Ascending aorta (tissue), 2 donors: ENCODE data around the gene HOXD12. TPM values are rescaled to one million over a fixed set of nuclear protein-coding genes. Genes with fewer than 3 reads are reported as not detected.

ENCODE experiments used
- DNase-seq, 2 donors: peaks; one replicate each; pipeline ENCODE4 v3.0.0-alpha.2; 2019; ENCODE audit warnings: low spot score in 2 of 2
- H3K27ac ChIP-seq, 2 donors: fragments of 200-600 bp; sonication (generic); one replicate each; pipeline ENCODE4 v1.5.1; 2016 to 2017; ENCODE audit warnings: mild to moderate bottlenecking in 1 of 2
- H3K27me3 ChIP-seq: fragments of 200-600 bp; sonication (generic); one replicate; pipeline ENCODE4 v1.5.1; 2017
- H3K36me3 ChIP-seq, 2 donors: fragments of 200-600 bp; sonication (generic); one replicate each; pipeline ENCODE4 v1.5.1; 2016
- H3K4me1 ChIP-seq, 2 donors: fragments of 200-600 bp; sonication (generic); one replicate each; pipeline ENCODE4 v1.5.1; 2016 to 2017; ENCODE audit warnings: mild to moderate bottlenecking in 1 of 2
- H3K4me3 ChIP-seq, 2 donors: fragments of 200-600 bp; sonication (generic); one replicate each; pipeline ENCODE4 v1.5.1; 2016 to 2017; ENCODE audit warnings: mild to moderate bottlenecking in 1 of 2
- H3K9me3 ChIP-seq, 2 donors: fragments of 200-600 bp; sonication (generic); one replicate each; pipeline ENCODE4 v1.5.1; 2016
- CTCF ChIP-seq, 3 experiments: fragments of 200-600 bp in 2 of 3; fragments of 450-650 bp in 1 of 3; sonication (generic) in 2 of 3; IDR thresholded peaks; one replicate each; pipeline ENCODE4 v1.5.1; 2016 to 2019; ENCODE audit warnings: antibody characterized with exemption in 3 of 3, mild to moderate bottlenecking in 1 of 3, moderate library complexity in 1 of 3
- intact Hi-C: fragments of 100-400 bp; cut with DNase I; formaldehyde crosslinking; loops from one replicate; pipeline ENCODE4 v1.15.1; 2023
- total RNA-seq: library from RNA; depleted of rRNA; stranded (reverse); fragments of >200 nt; gene quantifications from one replicate; pipeline ENCODE4 v1.1.0, GENCODE V29; 2016

The HOXD12 gene
- total RNA-seq, 1 donor from 2014 or later = not detected

GRCh38 chr2:176133389-176133788 is 33.8 kb downstream of the HOXD12 start:
- no peak overlapping the region for H3K4me3 ChIP-seq
- no peak for DNase-seq
- no peak for TF ChIP-seq CTCF (IDR thresholded peaks at IDR 0.05)
- H3K4me1 ChIP-seq = peaks cover 0 to 16% of the 10 kb centered on the region in 2 donors
- intact Hi-C loops = no loop called here
- no peaks in the 10 kb centered on the region for H3K27me3 ChIP-seq
- H3K27ac ChIP-seq = peak overlapping the region in 1 of 2 donors; percentile 14
- no peaks in the 10 kb centered on the region for H3K9me3 ChIP-seq
- no peaks in the 10 kb centered on the region for H3K36me3 ChIP-seq

GRCh38 chr2:176134035-176134434 is 34.4 kb downstream of the HOXD12 start:
- Histone ChIP-seq H3K36me3 (no peaks in the 10 kb centered on the region), H3K27ac (no peak overlapping the region), H3K9me3 (no peaks in the 10 kb centered on the region), H3K4me1 (peaks cover 0 to 16% of the 10 kb centered on the region in 2 donors), H3K4me3 (no peak overlapping the region), H3K27me3 (no peaks in the 10 kb centered on the region)
- intact Hi-C loops = no loop called here
- TF ChIP-seq CTCF (IDR thresholded peaks at IDR 0.05) = no peak
- no peak for DNase-seq

GRCh38 chr2:176135035-176135440 is 35.4 kb downstream of the HOXD12 start:
- no peaks in the 10 kb centered on the region for H3K27me3 ChIP-seq
- no peaks in the 10 kb centered on the region for H3K9me3 ChIP-seq
- intact Hi-C loops = loop anchor here (5.0 kb wide), 2 partner anchors 132 to 257 kb away; partner anchors contain the start of gene MTX2
- peak overlapping the region in 1 of 2 donors; percentile 73 for H3K4me3 ChIP-seq
- peaks cover 0 to 14% of the 10 kb centered on the region in 2 donors for H3K4me1 ChIP-seq
- TF ChIP-seq CTCF (IDR thresholded peaks at IDR 0.05) = no peak
- DNase-seq = no peak
- peak overlapping the region; percentile 85 to 91 for H3K27ac ChIP-seq
- H3K36me3 ChIP-seq = no peaks in the 10 kb centered on the region

- intact Hi-C loops = loop anchor here (5.0 kb wide), 2 partner anchors 131 to 256 kb away; partner anchors contain the start of gene MTX2
- DNase-seq = peak in 1 of 2 donors; percentile 76
- no peaks in the 10 kb centered on the region for H3K36me3 ChIP-seq
These were observed 37.0 kb downstream of the HOXD12 start for GRCh38 chr2:176136374-176137251.

GRCh38 chr2:176137252-176137580 is 37.6 kb downstream of the HOXD12 start:
- Histone ChIP-seq H3K27me3 (no peaks in the 10 kb centered on the region), H3K36me3 (no peaks in the 10 kb centered on the region), H3K27ac (peak overlapping the region; percentile 85 to 91), H3K9me3 (no peaks in the 10 kb centered on the region), H3K4me3 (peak overlapping the region; percentile 73 to 82), H3K4me1 (peaks cover 0 to 14% of the 10 kb centered on the region in 2 donors)
- intact Hi-C loops = loop anchor here (5.0 kb wide), 2 partner anchors 130 to 255 kb away; partner anchors contain the start of gene MTX2
- DNase-seq = peak in 1 of 2 donors; percentile 4
- TF ChIP-seq CTCF (IDR thresholded peaks at IDR 0.05) = no peak

More at GRCh38 chr2:176136374-176137251, 37.0 kb downstream of the HOXD12 start:
- H3K27me3 ChIP-seq = no peaks in the 10 kb centered on the region
- H3K4me1 ChIP-seq = peaks cover 0 to 14% of the 10 kb centered on the region in 2 donors
- TF ChIP-seq CTCF (IDR thresholded peaks at IDR 0.05) = no peak
- peak overlapping the region; percentile 85 to 91 for H3K27ac ChIP-seq
- peak overlapping the region; percentile 73 to 82 for H3K4me3 ChIP-seq
- no peaks in the 10 kb centered on the region for H3K9me3 ChIP-seq
